ENCODE data around the gene TSPAN13. TPM values are rescaled to one million over a fixed set of nuclear protein-coding genes. Genes with fewer than 3 reads are reported as not detected.
A peak's percentile ranks its signal among the peaks of the same experiment; 100 is the strongest.

TSPAN13 gene
- total RNA-seq, 1 experiment from 2014 or later = 14.0 TPM

DNA sequence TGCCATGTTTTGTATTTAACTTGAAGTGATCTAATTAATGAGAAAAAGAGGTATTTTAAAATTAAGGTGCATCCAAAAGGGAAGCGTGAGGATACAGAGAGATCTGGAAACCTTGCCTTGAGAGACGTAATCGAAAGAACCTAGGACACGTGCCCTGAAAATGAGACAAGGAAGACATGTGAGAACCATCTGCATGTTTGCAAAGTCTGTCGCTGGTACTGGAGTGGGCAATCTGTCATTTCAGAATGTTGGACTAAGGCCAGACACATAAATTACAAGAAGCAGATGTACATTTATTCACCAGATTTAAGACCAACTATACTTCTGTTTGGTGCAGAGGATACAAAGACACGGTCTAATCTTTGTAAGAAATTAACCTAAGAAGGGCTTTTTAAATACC, 42.1 kb downstream of the TSPAN13 start:
- H3K9me3 Mint-ChIP-seq (ENCODE audit: unreplicated experiment) = no peaks in the 10 kb centered on the region
- H3K36me3 Mint-ChIP-seq (ENCODE audit: insufficient read depth, unreplicated experiment) = no peaks in the 10 kb centered on the region
- H3K27me3 Mint-ChIP-seq (ENCODE audit: insufficient read depth, unreplicated experiment) = no peaks in the 10 kb centered on the region
- intact Hi-C loops (cut with micrococcal nuclease) = no loop called here
- no peak for DNase-seq (ENCODE audit: unreplicated experiment)
- H3K4me1 Mint-ChIP-seq (ENCODE audit: insufficient read depth, unreplicated experiment) = no peaks in the 10 kb centered on the region
- no TSS peak for BruUV-seq (replicated peaks)
- no peak overlapping the region for H3K4me3 Mint-ChIP-seq (ENCODE audit: unreplicated experiment)
- no peak for TF ChIP-seq CTCF (IDR thresholded peaks at IDR 0.05; ENCODE audit: unreplicated experiment)
- ChIA-PET POLR2A (interaction anchor here (1.2 kb wide), 1 partner anchor 260 kb away, joined by 3 read pairs; no protein-coding TSS in a partner anchor), CTCF (interaction anchor here (0.7 to 1.1 kb wide), 2 partner anchors 9 to 25 kb away, joined by 3 to 5 read pairs; no protein-coding TSS in a partner anchor)
- H3K27ac Mint-ChIP-seq (ENCODE audit: low read depth, unreplicated experiment) = no peak overlapping the region

DNA sequence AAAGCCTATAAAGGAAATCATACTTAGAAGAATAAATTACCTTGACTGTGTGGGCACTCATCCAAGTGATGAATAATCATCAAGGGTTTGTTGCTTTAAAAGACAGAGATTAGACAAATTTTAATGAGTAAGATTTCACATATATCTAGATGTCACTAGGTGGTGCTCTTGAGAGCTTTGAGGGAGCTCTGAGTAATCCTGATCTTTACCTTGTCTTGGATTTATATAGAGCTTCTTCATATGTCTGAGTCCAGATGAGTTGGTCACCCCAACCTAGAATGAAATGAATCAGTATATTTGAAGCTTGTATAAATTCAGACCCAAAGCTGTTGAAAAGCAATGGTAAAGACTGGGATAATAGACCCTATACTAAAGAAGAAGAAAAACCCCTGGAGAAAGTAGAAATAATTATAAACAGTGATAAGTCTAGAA, 47.6 kb downstream of the TSPAN13 start:
- H3K9me3 Mint-ChIP-seq (ENCODE audit: unreplicated experiment) = no peaks in the 10 kb centered on the region
- H3K4me3 Mint-ChIP-seq (ENCODE audit: unreplicated experiment) = no peak overlapping the region
- H3K27ac Mint-ChIP-seq (ENCODE audit: low read depth, unreplicated experiment) = no peak overlapping the region
- peak; percentile 33 for TF ChIP-seq CTCF (IDR thresholded peaks at IDR 0.05; ENCODE audit: unreplicated experiment)
- no peaks in the 10 kb centered on the region for H3K27me3 Mint-ChIP-seq (ENCODE audit: insufficient read depth, unreplicated experiment)
- intact Hi-C loops (cut with micrococcal nuclease) = loop anchor here (1.0 to 2.0 kb wide), 3 partner anchors 106 to 117 kb away; no protein-coding TSS in a partner anchor
- H3K4me1 Mint-ChIP-seq (ENCODE audit: insufficient read depth, unreplicated experiment) = peaks cover 22% of the 10 kb centered on the region
- POLR2A ChIA-PET = interaction anchor here (0.7 to 2.0 kb wide), 7 partner anchors 11 to 182 kb away, joined by 3 to 8 read pairs (median 4); partner anchors contain the start of genes ANKMY2, BZW2 and TSPAN13
- BruUV-seq (replicated peaks) = no TSS peak
- CTCF ChIA-PET = interaction anchor here (0.5 to 7.5 kb wide), 31 partner anchors 14 to 498 kb away, joined by 3 to 95 read pairs (median 4); partner anchors contain the start of gene AHR
- DNase-seq (ENCODE audit: unreplicated experiment) = peak; percentile 91
- H3K36me3 Mint-ChIP-seq (ENCODE audit: insufficient read depth, unreplicated experiment) = peaks cover 6% of the 10 kb centered on the region

DNA sequence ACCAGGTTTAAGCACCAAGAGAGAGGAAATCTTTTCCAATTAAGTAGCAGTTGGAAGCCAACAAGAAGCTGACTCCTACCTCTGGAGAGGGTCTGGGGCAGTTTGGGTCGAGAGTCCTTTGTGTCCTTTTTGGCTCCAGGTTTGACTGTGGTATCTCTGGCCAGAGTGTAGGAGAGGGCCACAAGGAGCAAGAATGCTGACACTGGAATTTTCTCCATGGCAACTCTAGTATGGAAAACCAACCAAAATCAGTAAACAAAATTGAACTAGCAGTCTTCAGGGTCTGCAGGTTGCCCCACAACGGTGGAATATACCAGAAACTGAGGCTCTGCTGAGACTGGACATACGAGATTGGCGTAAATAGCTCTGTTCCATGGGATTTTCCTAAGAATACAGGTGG, 48.0 kb downstream of the TSPAN13 start:
- no peak for DNase-seq (ENCODE audit: unreplicated experiment)
- TF ChIP-seq CTCF (IDR thresholded peaks at IDR 0.05; ENCODE audit: unreplicated experiment) = no peak
- Mint-ChIP-seq H3K9me3 (ENCODE audit: unreplicated experiment) (no peaks in the 10 kb centered on the region), H3K4me3 (ENCODE audit: unreplicated experiment) (no peak overlapping the region), H3K27ac (ENCODE audit: low read depth, unreplicated experiment) (no peak overlapping the region), H3K4me1 (ENCODE audit: insufficient read depth, unreplicated experiment) (peaks cover 22% of the 10 kb centered on the region), H3K36me3 (ENCODE audit: insufficient read depth, unreplicated experiment) (peaks cover 6% of the 10 kb centered on the region), H3K27me3 (ENCODE audit: insufficient read depth, unreplicated experiment) (no peaks in the 10 kb centered on the region)
- BruUV-seq (replicated peaks) = no TSS peak
- POLR2A ChIA-PET = interaction anchor here (0.6 to 2.0 kb wide), 8 partner anchors 15 to 181 kb away, joined by 3 to 8 read pairs (median 4); partner anchors contain the start of genes ANKMY2, BZW2 and TSPAN13
- CTCF ChIA-PET = interaction anchor here (0.5 to 7.5 kb wide), 35 partner anchors 8 to 497 kb away, joined by 3 to 95 read pairs (median 4); partner anchors contain the start of gene AHR
- intact Hi-C loops (cut with micrococcal nuclease) = loop anchor here (1.0 to 2.0 kb wide), 3 partner anchors 107 to 117 kb away; no protein-coding TSS in a partner anchor

DNA sequence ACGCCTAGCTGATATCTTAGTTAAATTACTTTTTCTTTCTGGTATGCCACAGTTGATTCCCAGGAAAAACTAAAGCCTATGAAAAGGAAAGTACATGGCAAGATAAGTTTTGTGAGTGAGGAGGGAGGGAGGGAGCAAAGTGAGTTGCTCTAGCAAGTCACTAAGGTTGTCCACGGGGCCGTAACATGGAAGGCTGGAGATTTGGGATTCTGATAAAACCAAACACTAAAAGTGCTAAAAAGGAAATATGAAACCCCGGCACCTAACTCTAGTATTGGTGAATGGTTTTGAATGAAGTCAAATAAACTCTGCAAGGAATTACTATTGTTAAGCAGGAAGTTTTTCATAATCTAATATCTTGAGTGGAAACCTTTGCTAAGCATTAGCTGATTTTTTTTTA, 49.6 kb downstream of the TSPAN13 start:
- no TSS peak for BruUV-seq (replicated peaks)
- Mint-ChIP-seq H3K9me3 (ENCODE audit: unreplicated experiment) (no peaks in the 10 kb centered on the region), H3K36me3 (ENCODE audit: insufficient read depth, unreplicated experiment) (peaks cover 6% of the 10 kb centered on the region), H3K4me3 (ENCODE audit: unreplicated experiment) (no peak overlapping the region), H3K27me3 (ENCODE audit: insufficient read depth, unreplicated experiment) (no peaks in the 10 kb centered on the region), H3K27ac (ENCODE audit: low read depth, unreplicated experiment) (no peak overlapping the region), H3K4me1 (ENCODE audit: insufficient read depth, unreplicated experiment) (peaks cover 22% of the 10 kb centered on the region)
- DNase-seq (ENCODE audit: unreplicated experiment) = no peak
- ChIA-PET POLR2A (interaction anchor here (0.8 to 3.3 kb wide), 7 partner anchors 10 to 175 kb away, joined by 3 to 19 read pairs (median 4); partner anchors contain the start of gene TSPAN13), CTCF (interaction anchor here (0.6 to 7.5 kb wide), 8 partner anchors 28 to 324 kb away, joined by 3 to 95 read pairs (median 6); no protein-coding TSS in a partner anchor)
- TF ChIP-seq CTCF (IDR thresholded peaks at IDR 0.05; ENCODE audit: unreplicated experiment) = no peak
- intact Hi-C loops (cut with micrococcal nuclease) = no loop called here

Measured in MCF 10A (cell line).